ENCODE data around the gene TUBGCP5. TPM values are rescaled to one million over a fixed set of nuclear protein-coding genes. Genes with fewer than 3 reads are reported as not detected.

Gene TUBGCP5
- total and polyA plus RNA-seq, 2 experiments from 2014 or later: 12.0 to 21.7 TPM

GRCh38 chr15:22958487-22959280 is 80.7 kb downstream of the TUBGCP5 start (continued):
- TF ChIP-seq EZH2 (IDR thresholded peaks at IDR 0.05; ENCODE audit: low read depth, unreplicated experiment) (no peak), CTCF (conservative IDR thresholded peaks at IDR 0.05; ENCODE audit: low read depth in 2 of 2) (no peak)

GRCh38 chr15:22956978-22957260 is 82.5 kb downstream of the TUBGCP5 start:
- peaks cover 17% of the 10 kb centered on the region for H3K4me1 ChIP-seq (ENCODE audit: insufficient read depth)
- H3K9me2 ChIP-seq (ENCODE audit: insufficient read depth): no peaks in the 10 kb centered on the region
- ATAC-seq (no peak), DNase-seq (ENCODE audit: low spot score) (no peak)
- Mint-ChIP-seq H3K4me1 (peaks cover 34% of the 10 kb centered on the region), H3K27me3 (ENCODE audit: insufficient read depth, low read depth, poor library complexity) (peaks cover 34% of the 10 kb centered on the region), H3K4me3 (no peak overlapping the region), H3K9me3 (no peaks in the 10 kb centered on the region; the same call in 2 of the 3 replicates), H3K36me3 (ENCODE audit: low read depth) (no peaks in the 10 kb centered on the region; the same call in 2 of the 3 replicates), H3K27ac (no peak overlapping the region)
- no peak overlapping the region for H3K4me2 ChIP-seq
- H3K36me3 ChIP-seq (ENCODE audit: insufficient read depth): no peaks in the 10 kb centered on the region
- H4K20me1 ChIP-seq (replicated peaks; ENCODE audit: insufficient read depth): peaks cover 30% of the 10 kb centered on the region
- H3K79me2 ChIP-seq (replicated peaks; ENCODE audit: insufficient read depth): peaks cover 61% of the 10 kb centered on the region
- TF ChIP-seq JUNB (IDR thresholded peaks at IDR 0.05; ENCODE audit: unreplicated experiment) (no peak), ETS1 (IDR thresholded peaks at IDR 0.05) (no peak)
- peaks cover 10% of the 10 kb centered on the region; the same call in 1 of the 2 replicates for H3K27me3 ChIP-seq (ENCODE audit: insufficient read depth)
- no peak overlapping the region for H3K4me3 ChIP-seq
- H3K27ac ChIP-seq (ENCODE audit: low read depth): no peak overlapping the region
- H2AFZ ChIP-seq: no peak overlapping the region
- no peaks in the 10 kb centered on the region for H3F3A ChIP-seq (replicated peaks; ENCODE audit: low read depth)

- DNase-seq (ENCODE audit: low spot score): no peak
- H3K36me3 Mint-ChIP-seq (ENCODE audit: low read depth): no peaks in the 10 kb centered on the region; the same call in 2 of the 3 replicates
- no peak for ATAC-seq
Measured at GRCh38 chr15:22956257-22956977, 83.0 kb downstream of the TUBGCP5 start.

More at GRCh38 chr15:22956257-22956977, 83.0 kb downstream of the TUBGCP5 start:
- Mint-ChIP-seq H3K4me1 (peaks cover 35% of the 10 kb centered on the region), H3K9me3 (no peaks in the 10 kb centered on the region; the same call in 2 of the 3 replicates), H3K27ac (no peak overlapping the region), H3K27me3 (ENCODE audit: insufficient read depth, low read depth, poor library complexity) (peaks cover 39% of the 10 kb centered on the region), H3K4me3 (no peak overlapping the region)
- no peak for TF ChIP-seq ETS1 (IDR thresholded peaks at IDR 0.05)
- TF ChIP-seq POLR2AphosphoS5 (IDR thresholded peaks at IDR 0.05; ENCODE audit: low read depth): no peak
- no peak for TF ChIP-seq ZNF331 (CRISPR knock-in tag; IDR thresholded peaks at IDR 0.05; ENCODE audit: low read depth)
- no peak for TF ChIP-seq ZNF462 (CRISPR knock-in tag; IDR thresholded peaks at IDR 0.05)
- Histone ChIP-seq H3K79me2 (replicated peaks; ENCODE audit: insufficient read depth) (peaks cover 58% of the 10 kb centered on the region), H2AFZ (no peak overlapping the region), H3K4me3 (no peak overlapping the region), H3K4me2 (no peak overlapping the region), H3K27ac (ENCODE audit: low read depth) (no peak overlapping the region), H3F3A (replicated peaks; ENCODE audit: low read depth) (no peaks in the 10 kb centered on the region), H3K36me3 (ENCODE audit: insufficient read depth) (no peaks in the 10 kb centered on the region), H3K9me2 (ENCODE audit: insufficient read depth) (no peaks in the 10 kb centered on the region), H3K27me3 (ENCODE audit: insufficient read depth) (peaks cover 13% of the 10 kb centered on the region; the same call in 1 of the 2 replicates), H3K4me1 (ENCODE audit: insufficient read depth) (peaks cover 17% of the 10 kb centered on the region), H4K20me1 (replicated peaks; ENCODE audit: insufficient read depth) (peaks cover 30% of the 10 kb centered on the region)
